Measurements from ENCODE around the gene CADM2.

DNA sequence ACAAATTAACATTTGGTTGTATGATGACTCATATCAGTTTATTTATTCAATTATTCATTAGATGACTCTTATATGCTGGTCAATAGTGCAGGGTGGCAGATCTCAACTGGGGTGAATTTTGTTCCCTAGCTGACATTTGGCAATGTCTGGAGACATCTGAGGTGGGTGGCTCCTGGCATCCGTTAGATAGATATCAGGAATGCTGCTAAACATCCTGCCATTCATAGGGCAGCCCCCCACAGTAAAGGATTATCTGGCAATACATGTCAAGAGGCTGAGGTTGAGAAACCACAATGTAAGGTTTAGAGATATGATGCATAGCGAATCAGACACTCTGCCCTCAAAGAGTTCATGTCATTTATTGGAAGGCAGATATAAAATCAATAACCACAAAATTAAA, 719.9 kb downstream of the CADM2 start:
- TF ChIP-seq ZNF335 (tag by site-specific recombination; conservative IDR thresholded peaks at IDR 0.05) (no peak), ZNF837 (tag by site-specific recombination; IDR thresholded peaks at IDR 0.05) (no peak), MYNN (tag by site-specific recombination; IDR thresholded peaks at IDR 0.05; ENCODE audit: borderline replicate concordance) (no peak), ZNF24 (tag by site-specific recombination; IDR thresholded peaks at IDR 0.05) (no peak), ZNF354C (tag by site-specific recombination; IDR thresholded peaks at IDR 0.05; ENCODE audit: borderline replicate concordance, low read depth) (no peak)
- TF ChIP-seq, protein P1, sequence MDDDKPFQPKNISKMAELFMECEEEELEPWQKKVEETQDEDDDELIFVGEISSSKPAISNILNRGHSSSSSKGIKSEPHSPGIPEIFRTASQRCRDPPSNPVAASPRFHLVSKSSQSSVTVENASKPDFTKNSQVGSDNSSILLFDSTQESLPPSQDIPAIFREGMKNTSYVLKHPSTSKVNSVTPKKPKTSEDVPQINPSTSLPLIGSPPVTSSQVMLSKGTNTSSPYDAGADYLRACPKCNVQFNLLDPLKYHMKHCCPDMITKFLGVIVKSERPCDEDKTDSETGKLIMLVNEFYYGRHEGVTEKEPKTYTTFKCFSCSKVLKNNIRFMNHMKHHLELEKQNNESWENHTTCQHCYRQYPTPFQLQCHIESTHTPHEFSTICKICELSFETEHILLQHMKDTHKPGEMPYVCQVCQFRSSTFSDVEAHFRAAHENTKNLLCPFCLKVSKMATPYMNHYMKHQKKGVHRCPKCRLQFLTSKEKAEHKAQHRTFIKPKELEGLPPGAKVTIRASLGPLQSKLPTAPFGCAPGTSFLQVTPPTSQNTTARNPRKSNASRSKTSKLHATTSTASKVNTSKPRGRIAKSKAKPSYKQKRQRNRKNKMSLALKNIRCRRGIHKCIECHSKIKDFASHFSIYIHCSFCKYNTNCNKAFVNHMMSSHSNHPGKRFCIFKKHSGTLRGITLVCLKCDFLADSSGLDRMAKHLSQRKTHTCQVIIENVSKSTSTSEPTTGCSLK (tag by site-specific recombination; IDR thresholded peaks at IDR 0.05), result no peak
- TF ChIP-seq, protein P2, sequence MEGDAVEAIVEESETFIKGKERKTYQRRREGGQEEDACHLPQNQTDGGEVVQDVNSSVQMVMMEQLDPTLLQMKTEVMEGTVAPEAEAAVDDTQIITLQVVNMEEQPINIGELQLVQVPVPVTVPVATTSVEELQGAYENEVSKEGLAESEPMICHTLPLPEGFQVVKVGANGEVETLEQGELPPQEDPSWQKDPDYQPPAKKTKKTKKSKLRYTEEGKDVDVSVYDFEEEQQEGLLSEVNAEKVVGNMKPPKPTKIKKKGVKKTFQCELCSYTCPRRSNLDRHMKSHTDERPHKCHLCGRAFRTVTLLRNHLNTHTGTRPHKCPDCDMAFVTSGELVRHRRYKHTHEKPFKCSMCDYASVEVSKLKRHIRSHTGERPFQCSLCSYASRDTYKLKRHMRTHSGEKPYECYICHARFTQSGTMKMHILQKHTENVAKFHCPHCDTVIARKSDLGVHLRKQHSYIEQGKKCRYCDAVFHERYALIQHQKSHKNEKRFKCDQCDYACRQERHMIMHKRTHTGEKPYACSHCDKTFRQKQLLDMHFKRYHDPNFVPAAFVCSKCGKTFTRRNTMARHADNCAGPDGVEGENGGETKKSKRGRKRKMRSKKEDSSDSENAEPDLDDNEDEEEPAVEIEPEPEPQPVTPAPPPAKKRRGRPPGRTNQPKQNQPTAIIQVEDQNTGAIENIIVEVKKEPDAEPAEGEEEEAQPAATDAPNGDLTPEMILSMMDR (tag by site-specific recombination; IDR thresholded peaks at IDR 0.05), result no peak
- TF ChIP-seq, protein P3, sequence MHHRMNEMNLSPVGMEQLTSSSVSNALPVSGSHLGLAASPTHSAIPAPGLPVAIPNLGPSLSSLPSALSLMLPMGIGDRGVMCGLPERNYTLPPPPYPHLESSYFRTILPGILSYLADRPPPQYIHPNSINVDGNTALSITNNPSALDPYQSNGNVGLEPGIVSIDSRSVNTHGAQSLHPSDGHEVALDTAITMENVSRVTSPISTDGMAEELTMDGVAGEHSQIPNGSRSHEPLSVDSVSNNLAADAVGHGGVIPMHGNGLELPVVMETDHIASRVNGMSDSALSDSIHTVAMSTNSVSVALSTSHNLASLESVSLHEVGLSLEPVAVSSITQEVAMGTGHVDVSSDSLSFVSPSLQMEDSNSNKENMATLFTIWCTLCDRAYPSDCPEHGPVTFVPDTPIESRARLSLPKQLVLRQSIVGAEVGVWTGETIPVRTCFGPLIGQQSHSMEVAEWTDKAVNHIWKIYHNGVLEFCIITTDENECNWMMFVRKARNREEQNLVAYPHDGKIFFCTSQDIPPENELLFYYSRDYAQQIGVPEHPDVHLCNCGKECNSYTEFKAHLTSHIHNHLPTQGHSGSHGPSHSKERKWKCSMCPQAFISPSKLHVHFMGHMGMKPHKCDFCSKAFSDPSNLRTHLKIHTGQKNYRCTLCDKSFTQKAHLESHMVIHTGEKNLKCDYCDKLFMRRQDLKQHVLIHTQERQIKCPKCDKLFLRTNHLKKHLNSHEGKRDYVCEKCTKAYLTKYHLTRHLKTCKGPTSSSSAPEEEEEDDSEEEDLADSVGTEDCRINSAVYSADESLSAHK (tag by site-specific recombination; IDR thresholded peaks at IDR 0.05), result no peak
- TF ChIP-seq, protein P4, sequence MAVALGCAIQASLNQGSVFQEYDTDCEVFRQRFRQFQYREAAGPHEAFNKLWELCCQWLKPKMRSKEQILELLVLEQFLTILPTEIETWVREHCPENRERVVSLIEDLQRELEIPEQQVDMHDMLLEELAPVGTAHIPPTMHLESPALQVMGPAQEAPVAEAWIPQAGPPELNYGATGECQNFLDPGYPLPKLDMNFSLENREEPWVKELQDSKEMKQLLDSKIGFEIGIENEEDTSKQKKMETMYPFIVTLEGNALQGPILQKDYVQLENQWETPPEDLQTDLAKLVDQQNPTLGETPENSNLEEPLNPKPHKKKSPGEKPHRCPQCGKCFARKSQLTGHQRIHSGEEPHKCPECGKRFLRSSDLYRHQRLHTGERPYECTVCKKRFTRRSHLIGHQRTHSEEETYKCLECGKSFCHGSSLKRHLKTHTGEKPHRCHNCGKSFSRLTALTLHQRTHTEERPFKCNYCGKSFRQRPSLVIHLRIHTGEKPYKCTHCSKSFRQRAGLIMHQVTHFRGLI (tag by site-specific recombination; IDR thresholded peaks at IDR 0.05), result no peak
- TF ChIP-seq, protein P5, sequence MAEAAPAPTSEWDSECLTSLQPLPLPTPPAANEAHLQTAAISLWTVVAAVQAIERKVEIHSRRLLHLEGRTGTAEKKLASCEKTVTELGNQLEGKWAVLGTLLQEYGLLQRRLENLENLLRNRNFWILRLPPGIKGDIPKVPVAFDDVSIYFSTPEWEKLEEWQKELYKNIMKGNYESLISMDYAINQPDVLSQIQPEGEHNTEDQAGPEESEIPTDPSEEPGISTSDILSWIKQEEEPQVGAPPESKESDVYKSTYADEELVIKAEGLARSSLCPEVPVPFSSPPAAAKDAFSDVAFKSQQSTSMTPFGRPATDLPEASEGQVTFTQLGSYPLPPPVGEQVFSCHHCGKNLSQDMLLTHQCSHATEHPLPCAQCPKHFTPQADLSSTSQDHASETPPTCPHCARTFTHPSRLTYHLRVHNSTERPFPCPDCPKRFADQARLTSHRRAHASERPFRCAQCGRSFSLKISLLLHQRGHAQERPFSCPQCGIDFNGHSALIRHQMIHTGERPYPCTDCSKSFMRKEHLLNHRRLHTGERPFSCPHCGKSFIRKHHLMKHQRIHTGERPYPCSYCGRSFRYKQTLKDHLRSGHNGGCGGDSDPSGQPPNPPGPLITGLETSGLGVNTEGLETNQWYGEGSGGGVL (tag by site-specific recombination; IDR thresholded peaks at IDR 0.05), result no peak
